ENCODE data around the gene CACNA2D3. TPM values are rescaled to one million over a fixed set of nuclear protein-coding genes. Genes with fewer than 3 reads are reported as not detected.

Gene CACNA2D3
- total RNA-seq, 4 donors from 2014 or later = 0.83 to 5.0 (median 2.5) TPM

DNA sequence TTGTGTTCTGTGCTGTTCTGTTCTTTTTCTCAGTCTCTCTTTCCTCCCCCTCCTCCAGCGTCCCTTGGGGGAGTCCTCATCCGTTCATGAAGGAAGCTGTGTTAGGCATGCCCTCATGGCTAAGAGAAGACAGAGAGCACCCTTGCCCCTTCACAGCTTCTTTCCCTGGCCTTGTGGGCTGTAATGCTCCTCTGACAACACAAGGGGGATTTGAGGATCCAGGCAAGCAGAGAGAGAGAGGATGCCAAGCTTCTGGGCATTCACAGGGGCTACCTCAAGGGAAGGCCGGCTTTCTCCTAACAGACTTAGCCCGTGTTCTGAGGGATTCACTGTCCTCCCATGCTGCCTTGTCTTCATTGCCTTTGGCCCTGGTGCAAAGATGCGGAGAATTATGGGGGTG is 416.0 kb downstream of the CACNA2D3 start:
- no peaks in the 10 kb centered on the region for H3K36me3 ChIP-seq
- no peak for DNase-seq
- intact Hi-C loops (cut with DNase I; ENCODE audit: low total_unique reads) = no loop called here
- no peaks in the 10 kb centered on the region for H3K9me3 ChIP-seq
- no peak for TF ChIP-seq POLR2A (IDR thresholded peaks at IDR 0.05)
- TF ChIP-seq CTCF (IDR thresholded peaks at IDR 0.05) = no peak
- H3K4me3 ChIP-seq = no peak overlapping the region
- no peaks in the 10 kb centered on the region for H3K4me1 ChIP-seq
- H3K27me3 ChIP-seq = no peaks in the 10 kb centered on the region
- no peak overlapping the region for H3K27ac ChIP-seq

DNA sequence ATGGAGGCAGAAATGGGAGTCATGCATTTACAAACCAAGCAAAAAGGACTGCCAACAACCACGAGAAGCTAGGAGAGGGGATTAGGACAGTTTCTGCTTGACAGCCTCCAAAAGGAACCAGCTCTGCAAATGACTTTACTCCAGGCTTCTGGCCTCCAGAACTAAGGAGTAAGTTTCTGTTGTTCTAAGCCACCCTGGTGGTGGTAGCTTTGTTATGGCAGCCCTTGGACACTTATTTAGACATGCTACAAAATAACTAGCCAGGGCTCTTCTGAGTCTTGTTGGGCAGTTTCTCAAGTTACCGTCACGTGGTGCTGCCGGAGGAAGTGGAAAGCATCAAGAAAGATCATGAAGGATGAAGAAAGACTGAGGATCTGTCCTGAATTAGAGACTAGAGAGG is 419.0 kb downstream of the CACNA2D3 start:
- Histone ChIP-seq H3K36me3 (no peaks in the 10 kb centered on the region), H3K27me3 (no peaks in the 10 kb centered on the region), H3K27ac (no peak overlapping the region), H3K4me1 (no peaks in the 10 kb centered on the region), H3K4me3 (no peak overlapping the region), H3K9me3 (no peaks in the 10 kb centered on the region)
- TF ChIP-seq POLR2A (IDR thresholded peaks at IDR 0.05) (no peak), CTCF (IDR thresholded peaks at IDR 0.05) (no peak)
- intact Hi-C loops (cut with DNase I; ENCODE audit: low total_unique reads) = no loop called here
- DNase-seq = no peak

- H3K27me3 ChIP-seq = no peaks in the 10 kb centered on the region
- H3K27ac ChIP-seq = no peak overlapping the region
- no peaks in the 10 kb centered on the region for H3K36me3 ChIP-seq
- DNase-seq = no peak
- H3K4me3 ChIP-seq = no peak overlapping the region
- H3K4me1 ChIP-seq = no peaks in the 10 kb centered on the region
- TF ChIP-seq CTCF (IDR thresholded peaks at IDR 0.05) (no peak), POLR2A (IDR thresholded peaks at IDR 0.05) (no peak)
- intact Hi-C loops (cut with DNase I; ENCODE audit: low total_unique reads) = no loop called here
- no peaks in the 10 kb centered on the region for H3K9me3 ChIP-seq
These were observed 421.1 kb downstream of the CACNA2D3 start for GRCh38 chr3:54543446-54543845.

- no peaks in the 10 kb centered on the region for H3K36me3 ChIP-seq
- no peaks in the 10 kb centered on the region for H3K4me1 ChIP-seq
- intact Hi-C loops (cut with DNase I; ENCODE audit: low total_unique reads) = no loop called here
- no peak for DNase-seq
- H3K9me3 ChIP-seq = no peaks in the 10 kb centered on the region
- no peaks in the 10 kb centered on the region for H3K27me3 ChIP-seq
- no peak overlapping the region for H3K4me3 ChIP-seq
- TF ChIP-seq POLR2A (IDR thresholded peaks at IDR 0.05) = no peak
- TF ChIP-seq CTCF (IDR thresholded peaks at IDR 0.05) = no peak
- no peak overlapping the region for H3K27ac ChIP-seq
These were observed 424.7 kb downstream of the CACNA2D3 start for GRCh38 chr3:54547051-54547450.

DNA sequence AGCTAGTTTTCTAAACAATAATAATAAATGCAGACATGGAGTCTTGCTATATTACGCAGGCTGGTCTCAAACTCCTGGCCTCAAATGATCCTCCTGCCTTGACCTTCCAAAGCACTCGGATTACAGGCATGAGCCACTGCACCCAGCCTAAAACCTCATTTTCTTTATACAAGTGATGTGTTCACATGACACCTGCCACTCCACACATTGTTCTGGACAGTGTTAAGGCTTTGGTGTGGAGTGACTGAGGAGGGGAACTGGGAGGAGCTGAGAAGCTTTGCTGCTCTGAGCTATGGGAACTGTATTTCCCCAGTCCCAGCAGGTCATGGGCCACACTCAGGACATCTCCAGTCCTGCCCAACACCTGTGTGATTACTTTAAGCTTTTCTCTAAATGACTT is 425.5 kb downstream of the CACNA2D3 start:
- H3K27me3 ChIP-seq = no peaks in the 10 kb centered on the region
- H3K4me3 ChIP-seq = no peak overlapping the region
- TF ChIP-seq CTCF (IDR thresholded peaks at IDR 0.05) (no peak), POLR2A (IDR thresholded peaks at IDR 0.05) (no peak)
- H3K4me1 ChIP-seq = no peaks in the 10 kb centered on the region
- intact Hi-C loops (cut with DNase I; ENCODE audit: low total_unique reads) = no loop called here
- no peak for DNase-seq
- no peaks in the 10 kb centered on the region for H3K36me3 ChIP-seq
- H3K27ac ChIP-seq = no peak overlapping the region
- no peaks in the 10 kb centered on the region for H3K9me3 ChIP-seq

All from uterus (tissue), 4 donors.